GM12801 (cell line): ENCODE results near the gene ACTL6B.

Experiments
- TF ChIP-seq, protein P1 (sequence below): IDR thresholded peaks from one replicate; pipeline ENCODE4 v1.5.1; 2011; ENCODE audit warnings: control low read depth; ENCODE audit not compliant: insufficient read length; ENCODE audit errors: extremely low read depth

Gene ACTL6B

DNA sequence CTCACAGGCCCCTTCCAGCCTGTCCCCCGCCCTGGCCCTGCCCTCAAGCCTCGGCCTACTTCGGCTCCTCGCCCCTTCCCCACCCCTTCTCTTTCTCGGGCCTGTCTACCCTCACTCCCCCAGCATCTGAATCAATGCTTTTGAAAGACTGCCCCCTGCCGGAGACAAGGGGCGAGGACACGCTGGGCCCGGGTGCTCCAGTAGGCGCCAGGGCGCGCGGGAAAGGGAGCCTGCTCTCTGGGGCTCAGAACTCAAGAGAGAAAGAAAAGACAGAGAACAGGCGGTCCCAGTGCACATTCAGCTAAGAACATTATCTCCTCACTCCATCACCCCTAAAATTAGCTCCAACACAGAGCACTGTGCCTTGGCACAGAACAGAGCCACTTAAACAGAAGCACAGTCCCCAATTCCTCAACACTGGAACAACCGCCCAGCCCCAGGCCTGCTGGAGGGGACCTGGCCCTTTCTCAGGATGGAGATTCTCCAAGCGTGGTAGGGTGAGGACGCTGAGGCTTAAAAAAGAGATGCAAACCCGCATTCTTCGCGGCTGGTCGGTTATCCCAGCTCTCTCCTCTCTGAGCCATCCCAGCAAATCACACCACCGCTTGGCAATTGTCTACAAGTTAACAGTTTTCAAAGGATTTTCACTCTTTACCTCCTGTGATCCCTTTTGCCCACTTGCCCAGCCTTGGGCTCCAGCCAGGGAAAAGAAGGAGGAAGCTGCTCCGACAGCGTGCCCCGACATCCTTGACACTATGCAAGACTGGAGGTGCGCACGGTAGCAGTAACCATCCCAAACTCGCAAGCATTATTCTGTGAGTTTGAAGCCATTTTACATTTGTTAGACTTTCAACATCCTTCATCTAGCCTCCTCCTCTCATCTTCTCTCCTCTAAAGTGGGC is 35.7 kb upstream of the ACTL6B start:
- TF ChIP-seq, protein P1, sequence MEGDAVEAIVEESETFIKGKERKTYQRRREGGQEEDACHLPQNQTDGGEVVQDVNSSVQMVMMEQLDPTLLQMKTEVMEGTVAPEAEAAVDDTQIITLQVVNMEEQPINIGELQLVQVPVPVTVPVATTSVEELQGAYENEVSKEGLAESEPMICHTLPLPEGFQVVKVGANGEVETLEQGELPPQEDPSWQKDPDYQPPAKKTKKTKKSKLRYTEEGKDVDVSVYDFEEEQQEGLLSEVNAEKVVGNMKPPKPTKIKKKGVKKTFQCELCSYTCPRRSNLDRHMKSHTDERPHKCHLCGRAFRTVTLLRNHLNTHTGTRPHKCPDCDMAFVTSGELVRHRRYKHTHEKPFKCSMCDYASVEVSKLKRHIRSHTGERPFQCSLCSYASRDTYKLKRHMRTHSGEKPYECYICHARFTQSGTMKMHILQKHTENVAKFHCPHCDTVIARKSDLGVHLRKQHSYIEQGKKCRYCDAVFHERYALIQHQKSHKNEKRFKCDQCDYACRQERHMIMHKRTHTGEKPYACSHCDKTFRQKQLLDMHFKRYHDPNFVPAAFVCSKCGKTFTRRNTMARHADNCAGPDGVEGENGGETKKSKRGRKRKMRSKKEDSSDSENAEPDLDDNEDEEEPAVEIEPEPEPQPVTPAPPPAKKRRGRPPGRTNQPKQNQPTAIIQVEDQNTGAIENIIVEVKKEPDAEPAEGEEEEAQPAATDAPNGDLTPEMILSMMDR, result no peak

DNA sequence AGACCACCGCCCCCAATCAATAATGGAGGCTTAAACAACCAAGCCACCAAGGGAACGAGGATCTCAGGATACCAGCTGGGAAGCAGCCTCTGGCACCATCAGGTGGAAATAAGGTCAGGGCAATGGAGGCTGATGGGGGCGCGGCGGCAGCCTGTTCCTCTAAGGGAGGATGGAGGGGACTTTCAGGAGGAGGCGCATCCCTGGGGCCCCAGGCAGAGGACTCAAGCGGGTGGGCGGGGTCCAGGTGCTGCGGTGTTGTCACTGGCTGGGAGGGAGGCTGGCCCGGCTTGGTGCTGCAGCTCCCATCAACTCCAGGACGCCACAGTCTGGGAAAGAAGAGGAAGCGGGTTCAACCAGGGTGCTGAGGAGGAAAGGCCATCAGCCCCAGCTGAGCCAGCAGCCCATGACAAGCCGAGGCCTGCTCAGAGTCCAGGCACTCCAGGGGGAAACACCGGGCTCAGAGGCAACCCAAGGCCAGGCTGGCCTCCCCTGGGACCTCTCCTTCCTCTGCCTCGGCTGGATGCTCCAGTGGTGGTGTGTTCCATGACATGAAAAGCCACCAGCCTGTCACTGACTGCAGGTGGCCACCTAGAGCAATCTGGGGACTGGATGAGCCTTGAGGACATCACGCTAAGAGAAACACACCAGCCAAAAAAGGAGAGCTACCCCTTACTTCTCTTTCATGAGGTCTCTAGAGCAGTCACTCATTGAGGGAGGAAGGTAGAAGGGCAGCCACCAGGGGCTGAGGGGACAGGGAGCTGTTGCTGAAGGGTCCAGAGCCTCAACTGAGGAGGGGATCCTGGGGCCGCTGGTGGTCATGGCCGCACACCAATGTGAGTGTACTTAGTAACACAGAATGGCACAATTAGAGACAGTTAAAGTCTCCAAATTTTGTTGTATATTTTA is 33.2 kb upstream of the ACTL6B start:
- TF ChIP-seq, protein P1, result no peak

DNA sequence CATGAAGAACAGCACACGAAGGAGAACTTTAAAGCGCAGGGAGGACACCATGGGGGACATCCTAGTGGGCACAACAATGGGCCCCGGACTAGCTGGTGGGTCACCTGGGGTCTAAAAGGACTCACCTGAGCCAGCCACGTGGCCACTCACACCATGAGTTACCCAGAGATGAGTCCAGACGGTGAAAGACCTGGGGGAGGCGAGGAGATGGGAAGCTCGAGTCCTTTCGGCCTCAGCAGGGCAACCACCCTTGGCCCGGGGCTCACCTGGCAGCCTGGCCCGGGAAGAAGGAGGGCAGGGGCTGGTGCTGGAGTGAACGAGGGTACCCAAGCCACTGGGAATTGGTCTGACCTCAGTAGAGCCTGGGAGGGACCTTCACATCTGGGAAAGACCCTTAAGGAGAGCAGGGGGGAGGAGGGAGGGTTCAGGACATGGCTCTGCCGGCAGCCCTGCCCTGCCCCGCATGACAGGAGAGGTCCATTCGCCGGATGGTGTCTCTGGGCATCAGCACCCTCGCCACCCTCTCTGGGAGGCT is 32.1 kb upstream of the ACTL6B start:
- TF ChIP-seq, protein P1, result no peak

DNA sequence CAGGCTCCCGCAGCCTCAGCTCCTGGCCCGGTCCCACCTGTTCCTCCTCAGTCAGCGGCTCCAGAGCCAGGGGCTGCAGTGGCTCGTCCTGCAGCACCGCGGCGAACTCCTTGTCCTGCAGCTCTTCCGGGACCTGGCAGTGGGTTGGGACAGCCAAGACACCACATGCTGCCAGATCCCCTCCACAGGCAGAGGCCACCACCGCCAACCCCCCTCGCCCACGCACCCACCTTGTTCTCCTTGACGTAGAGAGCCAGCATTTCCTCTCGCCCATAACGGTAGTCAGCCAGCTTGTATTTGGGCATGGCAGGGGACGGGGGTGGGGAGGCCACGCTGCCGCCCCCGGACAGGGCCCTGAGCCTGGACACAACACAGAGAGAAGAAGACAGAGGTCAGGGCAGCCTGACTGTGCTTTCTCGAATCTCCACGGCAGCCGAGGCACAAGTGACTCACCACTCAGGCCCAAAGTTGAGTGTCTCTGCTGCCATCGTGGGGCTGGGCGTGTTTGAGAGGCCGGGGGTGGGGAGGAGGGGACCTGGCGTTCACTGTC is 31.6 kb upstream of the ACTL6B start:
- TF ChIP-seq, protein P1, result no peak

DNA sequence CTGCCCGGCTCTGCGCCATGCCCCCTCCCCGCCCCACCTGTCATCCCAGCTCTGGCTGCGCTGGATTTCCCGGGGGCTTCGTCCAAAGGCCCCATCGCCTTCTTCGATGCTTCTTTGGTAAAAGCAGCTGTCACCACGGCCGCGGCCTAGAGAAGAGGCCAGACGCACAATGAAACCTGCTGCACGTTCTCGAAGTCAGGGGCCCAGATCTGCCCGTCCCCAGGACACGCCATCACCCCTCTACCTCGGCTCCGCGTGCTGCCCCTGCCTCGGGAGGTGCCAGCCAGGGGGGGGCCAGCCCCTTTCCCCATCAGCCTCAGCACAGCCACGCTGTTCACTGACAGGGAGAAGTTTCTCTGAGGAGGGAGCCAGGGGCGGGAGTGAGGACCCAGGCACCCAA is 31.0 kb upstream of the ACTL6B start:
- TF ChIP-seq, protein P1, result no peak

DNA sequence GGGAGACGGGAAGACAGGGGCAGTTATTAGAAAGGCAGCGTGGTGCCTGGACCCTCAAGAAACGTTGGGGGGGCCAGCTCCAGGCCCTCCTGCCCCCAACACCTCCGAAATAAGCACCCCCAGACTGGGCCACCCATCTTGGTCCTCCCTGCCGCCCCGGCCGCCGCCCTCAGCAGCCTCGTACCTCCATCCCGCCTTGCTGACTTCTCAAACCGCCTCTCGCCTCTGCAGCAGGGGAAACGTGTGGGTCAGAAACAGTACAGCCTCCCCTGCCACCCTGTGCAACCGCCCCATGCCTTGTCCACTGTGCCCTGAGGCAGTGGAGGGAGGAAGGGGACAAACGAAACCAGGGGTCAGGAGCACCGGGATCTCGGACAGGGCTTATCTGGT is 30.6 kb upstream of the ACTL6B start:
- TF ChIP-seq, protein P1, result no peak
